Esophagus muscularis mucosa (tissue), 4 donors: ENCODE measurements around the gene CFAP54. TPM values are rescaled to one million over a fixed set of nuclear protein-coding genes. Genes with fewer than 3 reads are reported as not detected.

Experiments
- DNase-seq: peaks from one replicate; pipeline ENCODE4 v3.0.0-alpha.2; 2017; ENCODE audit errors: extremely low spot score
- H3K27ac ChIP-seq, 4 donors: fragments of 200-600 bp; sonication (generic); replicated peaks in 1 of 4; 1 replicate in 3 of 4; 2 replicates in 1 of 4; pipeline ENCODE4 v1.5.1; 2016 to 2019; ENCODE audit warnings: mild to moderate bottlenecking in 1 of 4
- H3K27me3 ChIP-seq, 4 donors: fragments of 200-600 bp; sonication (generic); one replicate each; pipeline versions ENCODE4 v1.5.1 to v1.6.0; 2016 to 2019
- H3K36me3 ChIP-seq, 4 donors: fragments of 200-600 bp; sonication (generic); one replicate each; pipeline ENCODE4 v1.5.1; 2016 to 2019
- H3K4me1 ChIP-seq, 4 donors: fragments of 200-600 bp; sonication (generic); one replicate each; pipeline ENCODE4 v1.5.1; 2016 to 2019
- H3K4me3 ChIP-seq, 4 donors: fragments of 200-600 bp; sonication (generic); 1 replicate in 2 of 4; 2 replicates in 2 of 4; pipeline ENCODE4 v1.5.1; 2016 to 2019; ENCODE audit warnings: mild to moderate bottlenecking in 4 of 4, moderate library complexity in 1 of 4
- H3K9me3 ChIP-seq, 4 donors: fragments of 200-600 bp; sonication (generic); 1 replicate in 3 of 4; 2 replicates in 1 of 4; pipeline ENCODE4 v1.5.1; 2016 to 2019
- EP300 ChIP-seq: sonication (generic); formaldehyde crosslinking; IDR thresholded peaks from one replicate; pipeline ENCODE4 v1.6.1; 2017; ENCODE audit warnings: antibody characterized with exemption
- POLR2A ChIP-seq: fragments of 450-650 bp; IDR thresholded peaks from one replicate; pipeline ENCODE4 v1.6.1; 2017; ENCODE audit warnings: antibody characterized with exemption, moderate library complexity, mild to moderate bottlenecking, low read depth
- POLR2AphosphoS5 ChIP-seq, 2 donors: sonication (generic); formaldehyde crosslinking; IDR thresholded peaks; one replicate each; pipeline ENCODE4 v1.6.1; 2017; ENCODE audit warnings: antibody characterized with exemption in 2 of 2
- WGBS: methylation state at CpG from one replicate; pipeline ENCODE4 v1.1.5; 2018; 5-methylcytosine and 5-hydroxymethylcytosine counted together
- intact Hi-C: fragments of 100-400 bp; cut with DNase I; formaldehyde crosslinking; loops from one replicate; pipeline ENCODE4 v1.15.1; 2023
- total RNA-seq, 4 donors: library from RNA; depleted of rRNA; stranded (reverse); fragments of >200 nt; gene quantifications; one replicate each; pipeline versions ENCODE4 v1.1.0 to v1.2.1, GENCODE V29; 2016
- TF ChIP-seq, protein P1 (sequence below), 3 experiments: fragments of 200-600 bp in 2 of 3; fragments of 450-650 bp in 1 of 3; sonication (generic) in 2 of 3; IDR thresholded peaks; one replicate each; pipeline ENCODE4 v1.5.1; 2017 to 2019; ENCODE audit warnings: antibody characterized with exemption in 3 of 3, mild to moderate bottlenecking in 2 of 3, moderate library complexity in 1 of 3

The CFAP54 gene
- total RNA-seq, 4 donors from 2014 or later = 3.0 to 5.8 (median 4.3) TPM

DNA sequence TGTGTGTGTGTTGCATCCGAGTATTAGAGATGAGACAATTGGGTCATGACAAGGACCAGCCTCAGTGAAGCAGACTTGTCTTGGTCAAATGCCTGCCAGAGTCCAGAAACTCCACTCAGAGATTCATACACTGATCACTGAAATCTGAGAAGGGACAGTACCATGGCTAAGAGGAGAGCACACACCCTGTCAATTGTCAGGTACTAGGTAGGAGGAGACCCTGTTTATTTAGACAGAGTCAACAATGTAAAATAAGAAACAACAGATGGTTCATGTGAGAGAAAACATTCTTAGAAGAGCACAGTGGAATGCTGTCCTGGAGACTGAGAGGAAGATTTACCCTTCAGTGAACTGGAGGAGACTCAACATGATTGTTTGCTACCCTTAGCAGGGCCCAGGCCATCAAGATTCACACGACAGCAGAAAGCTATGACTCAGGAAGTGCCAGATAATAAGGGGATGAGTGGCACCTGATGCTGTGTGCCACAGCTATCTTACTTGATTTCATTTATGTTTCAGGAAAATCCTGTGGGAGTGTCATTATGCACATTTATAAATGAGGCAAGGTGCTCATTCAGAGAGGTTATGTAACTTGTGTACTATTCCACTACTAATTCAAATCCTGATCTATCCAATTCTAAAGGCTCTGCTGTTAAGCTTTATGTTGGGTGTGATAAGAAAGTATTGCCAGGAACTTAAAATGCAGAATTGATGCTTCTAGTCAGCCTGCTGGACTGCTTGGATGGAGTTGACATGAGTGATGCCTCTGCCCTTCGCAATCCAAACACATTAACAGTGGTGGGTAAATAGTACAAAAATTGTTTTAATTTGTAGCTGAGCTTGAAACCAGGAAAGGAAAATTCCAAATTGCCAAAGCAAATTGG is 281.1 kb downstream of the CFAP54 start:
- H3K27ac ChIP-seq = no peak overlapping the region
- no peaks in the 10 kb centered on the region for H3K27me3 ChIP-seq
- H3K4me3 ChIP-seq = no peak overlapping the region
- no peak for TF ChIP-seq EP300
- TF ChIP-seq POLR2AphosphoS5 (IDR thresholded peaks at IDR 0.05) = no peak
- TF ChIP-seq POLR2A = no peak
- TF ChIP-seq, protein P1, sequence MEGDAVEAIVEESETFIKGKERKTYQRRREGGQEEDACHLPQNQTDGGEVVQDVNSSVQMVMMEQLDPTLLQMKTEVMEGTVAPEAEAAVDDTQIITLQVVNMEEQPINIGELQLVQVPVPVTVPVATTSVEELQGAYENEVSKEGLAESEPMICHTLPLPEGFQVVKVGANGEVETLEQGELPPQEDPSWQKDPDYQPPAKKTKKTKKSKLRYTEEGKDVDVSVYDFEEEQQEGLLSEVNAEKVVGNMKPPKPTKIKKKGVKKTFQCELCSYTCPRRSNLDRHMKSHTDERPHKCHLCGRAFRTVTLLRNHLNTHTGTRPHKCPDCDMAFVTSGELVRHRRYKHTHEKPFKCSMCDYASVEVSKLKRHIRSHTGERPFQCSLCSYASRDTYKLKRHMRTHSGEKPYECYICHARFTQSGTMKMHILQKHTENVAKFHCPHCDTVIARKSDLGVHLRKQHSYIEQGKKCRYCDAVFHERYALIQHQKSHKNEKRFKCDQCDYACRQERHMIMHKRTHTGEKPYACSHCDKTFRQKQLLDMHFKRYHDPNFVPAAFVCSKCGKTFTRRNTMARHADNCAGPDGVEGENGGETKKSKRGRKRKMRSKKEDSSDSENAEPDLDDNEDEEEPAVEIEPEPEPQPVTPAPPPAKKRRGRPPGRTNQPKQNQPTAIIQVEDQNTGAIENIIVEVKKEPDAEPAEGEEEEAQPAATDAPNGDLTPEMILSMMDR (IDR thresholded peaks at IDR 0.05) = no peak
- 73% methylated on average over 3 of the region's 3 CpGs for WGBS
- DNase-seq = no peak
- H3K36me3 ChIP-seq = no peaks in the 10 kb centered on the region
- no peaks in the 10 kb centered on the region for H3K4me1 ChIP-seq
- intact Hi-C loops = no loop called here
- H3K9me3 ChIP-seq = no peaks in the 10 kb centered on the region

- 95% methylated on average over 2 of the region's 2 CpGs for WGBS
- intact Hi-C loops = no loop called here
- DNase-seq = no peak
- Histone ChIP-seq H3K27me3 (no peaks in the 10 kb centered on the region), H3K4me3 (no peak overlapping the region), H3K27ac (no peak overlapping the region), H3K9me3 (no peaks in the 10 kb centered on the region), H3K4me1 (no peaks in the 10 kb centered on the region), H3K36me3 (no peaks in the 10 kb centered on the region)
- no peak for TF ChIP-seq EP300
- no peak for TF ChIP-seq POLR2AphosphoS5 (IDR thresholded peaks at IDR 0.05)
- TF ChIP-seq POLR2A = no peak
- TF ChIP-seq, protein P1 (IDR thresholded peaks at IDR 0.05) = no peak
Observed at GRCh38 chr12:96773031-96773430, 283.7 kb downstream of the CFAP54 start.

DNA sequence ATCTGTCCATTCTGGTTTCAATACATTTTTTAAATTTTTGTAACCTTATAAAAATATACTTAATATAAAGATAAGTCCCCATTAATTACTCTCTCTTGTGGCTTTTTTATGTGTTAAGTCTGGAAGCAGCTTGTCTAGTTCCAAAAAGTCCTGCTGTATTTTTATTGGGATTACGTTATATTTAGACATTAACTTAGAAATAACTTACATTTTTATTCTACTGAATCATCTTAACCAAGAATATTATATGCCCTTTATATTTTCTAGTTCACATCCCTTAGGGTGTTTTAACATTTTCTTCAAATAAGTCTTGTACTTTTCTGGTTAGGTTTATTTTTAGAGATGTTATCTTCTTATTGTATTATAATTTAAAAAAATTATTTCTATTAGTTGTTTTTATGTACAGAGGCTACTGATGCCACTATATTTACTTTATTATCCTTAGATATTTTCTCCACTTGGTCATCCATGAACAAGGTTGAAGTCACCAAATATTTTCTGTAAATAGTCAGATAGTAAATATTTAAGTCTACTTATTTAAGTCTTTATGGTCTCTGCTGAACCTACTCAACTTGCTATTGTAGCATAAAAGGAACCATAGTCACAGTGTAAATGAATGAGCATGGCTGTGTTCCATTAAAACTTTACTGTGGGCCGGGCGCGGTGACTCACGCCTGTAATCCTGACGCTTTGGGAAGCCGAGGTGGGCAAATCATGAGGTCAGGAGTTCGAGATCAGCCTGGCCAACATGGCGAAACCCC is 285.3 kb downstream of the CFAP54 start:
- no peak overlapping the region for H3K27ac ChIP-seq
- no peaks in the 10 kb centered on the region for H3K4me1 ChIP-seq
- 87% methylated on average over 9 of the region's 9 CpGs for WGBS
- no peaks in the 10 kb centered on the region for H3K36me3 ChIP-seq
- no peak for DNase-seq
- H3K27me3 ChIP-seq = no peaks in the 10 kb centered on the region
- intact Hi-C loops = no loop called here
- H3K4me3 ChIP-seq = no peak overlapping the region
- no peaks in the 10 kb centered on the region for H3K9me3 ChIP-seq
- TF ChIP-seq EP300 = no peak
- TF ChIP-seq POLR2A = no peak
- TF ChIP-seq, protein P1 (IDR thresholded peaks at IDR 0.05) = no peak
- no peak for TF ChIP-seq POLR2AphosphoS5 (IDR thresholded peaks at IDR 0.05)

DNA sequence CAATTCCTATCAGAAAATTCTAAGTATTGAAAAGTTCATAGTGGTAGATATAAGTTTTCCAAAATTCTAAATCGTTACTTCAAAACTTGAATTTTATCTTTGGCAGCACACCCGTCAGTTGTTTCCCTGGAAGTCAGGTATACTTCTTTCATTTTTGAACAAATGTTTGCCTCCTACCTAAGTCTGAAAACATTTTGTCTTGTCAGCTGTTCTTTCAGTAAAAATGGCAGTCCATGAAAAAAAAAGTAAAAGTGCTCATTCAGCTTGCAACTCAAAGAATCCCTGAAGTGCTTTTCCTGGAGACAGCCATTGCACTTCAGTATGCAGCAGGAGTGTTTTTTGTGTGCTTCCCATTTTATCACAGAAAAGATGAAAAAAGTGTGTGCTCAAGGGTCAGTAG is 287.5 kb downstream of the CFAP54 start:
- H3K4me1 ChIP-seq = no peaks in the 10 kb centered on the region
- intact Hi-C loops = no loop called here
- H3K9me3 ChIP-seq = no peaks in the 10 kb centered on the region
- DNase-seq = no peak
- H3K27ac ChIP-seq = no peak overlapping the region
- WGBS = 88% methylated on average over 2 of the region's 2 CpGs
- no peak overlapping the region for H3K4me3 ChIP-seq
- H3K36me3 ChIP-seq = no peaks in the 10 kb centered on the region
- TF ChIP-seq POLR2A (no peak), POLR2AphosphoS5 (IDR thresholded peaks at IDR 0.05) (no peak), EP300 (no peak)
- TF ChIP-seq, protein P1 (IDR thresholded peaks at IDR 0.05) = no peak
- H3K27me3 ChIP-seq = no peaks in the 10 kb centered on the region
